Left lung (tissue), 10 donors: Measurements from ENCODE around the gene KIF26A. TPM values are rescaled to one million over a fixed set of nuclear protein-coding genes. Genes with fewer than 3 reads are reported as not detected.
A peak's percentile ranks its signal among the peaks of the same experiment; 100 is the strongest.

Experiments used
- ATAC-seq: fragments of 200-7000 bp; cut with Tn5 transposase; one replicate; pipeline ENCODE4 v1.9.1; 2020; ENCODE audit warnings: moderate library complexity
- DNase-seq, 4 donors: peaks; one replicate each; pipeline ENCODE4 v3.0.0-alpha.2; 2013 to 2020
- H3K27ac ChIP-seq, 2 donors: fragments of 200-600 bp; sonication (generic) in 1 of 2; one replicate each; pipeline versions ENCODE4 v1.5.0 to v1.8.0; 2020 to 2021
- H3K27me3 ChIP-seq, 2 donors: fragments of 200-600 bp; sonication (generic) in 1 of 2; one replicate each; pipeline versions ENCODE4 v1.5.0 to v1.8.0; 2020 to 2021
- H3K36me3 ChIP-seq, 2 donors: fragments of 200-600 bp; sonication (generic) in 1 of 2; one replicate each; pipeline versions ENCODE4 v1.5.0 to v1.8.0; 2020 to 2021
- H3K4me1 ChIP-seq, 2 donors: fragments of 200-600 bp; one replicate each; pipeline ENCODE4 v1.8.0; 2021
- H3K4me3 ChIP-seq, 2 donors: fragments of 200-600 bp; sonication (generic) in 1 of 2; one replicate each; pipeline versions ENCODE4 v1.5.0 to v1.8.0; 2020 to 2021; ENCODE audit warnings: mild to moderate bottlenecking in 1 of 2
- H3K9me3 ChIP-seq, 2 donors: fragments of 200-600 bp; sonication (generic) in 1 of 2; one replicate each; pipeline versions ENCODE4 v1.5.0 to v1.8.0; 2020 to 2021
- CTCF ChIP-seq, 2 donors: fragments of 200-600 bp; sonication (generic) in 1 of 2; IDR thresholded peaks; one replicate each; pipeline versions ENCODE4 v1.5.0 to v1.8.0; 2021; ENCODE audit warnings: antibody characterized with exemption in 2 of 2
- intact Hi-C, 2 donors: fragments of 100-400 bp; cut with DNase I; formaldehyde crosslinking; loops; one replicate each; pipeline versions ENCODE4 v1.11.2 to v1.14.2; 2022
- polyA plus RNA-seq, 6 donors: library from polyadenylated mRNA; unstranded; fragments of 120-200 nt; gene quantifications; one replicate each; pipeline ENCODE4 v1.2.1, GENCODE V29; 2013; ENCODE audit not compliant: insufficient read length in 6 of 6
- total RNA-seq, 2 donors: library from RNA; stranded (reverse); fragmentation: NEBNext Ultra II Directional; extraction: Animal tissue kit (Norgen Biotek cat#: 25700); gene quantifications; one replicate each; pipeline ENCODE4 v1.2.1, GENCODE V29; 2021
- donor health status: DM: no; HTN: yes; CAD: no.
- donor health status: DM: no; HTN: no; CAD: no.

The KIF26A gene
- total and polyA plus RNA-seq, 8 donors: 4.5 to 25.5 (median 14.4) TPM

- H3K27me3 ChIP-seq: peaks cover 0 to 60% of the 10 kb centered on the region in 2 donors
- H3K4me1 ChIP-seq: no peaks in the 10 kb centered on the region
- no peak overlapping the region for H3K4me3 ChIP-seq
- ATAC-seq: no peak
- intact Hi-C loops: no loop called here
- H3K27ac ChIP-seq: no peak overlapping the region
- no peaks in the 10 kb centered on the region for H3K36me3 ChIP-seq
- DNase-seq: peak in 2 of 4 donors; percentile 25 to 61
- no peaks in the 10 kb centered on the region for H3K9me3 ChIP-seq
- TF ChIP-seq CTCF (IDR thresholded peaks at IDR 0.05): no peak
These were observed 82.8 kb downstream of the KIF26A start for GRCh38 chr14:104221071-104221625.

GRCh38 chr14:104221636-104222369, 83.4 kb downstream of the KIF26A start:
- H3K9me3 ChIP-seq: no peaks in the 10 kb centered on the region
- H3K27me3 ChIP-seq: peaks cover 0 to 60% of the 10 kb centered on the region in 2 donors
- H3K36me3 ChIP-seq: no peaks in the 10 kb centered on the region
- intact Hi-C loops: no loop called here
- H3K27ac ChIP-seq: no peak overlapping the region
- DNase-seq: peak in 2 of 4 donors; percentile 28 to 32
- ATAC-seq: no peak
- H3K4me1 ChIP-seq: no peaks in the 10 kb centered on the region
- H3K4me3 ChIP-seq: no peak overlapping the region
- TF ChIP-seq CTCF (IDR thresholded peaks at IDR 0.05): no peak

- Histone ChIP-seq H3K36me3 (no peaks in the 10 kb centered on the region), H3K4me1 (no peaks in the 10 kb centered on the region), H3K9me3 (peaks cover 0 to 2% of the 10 kb centered on the region in 2 donors), H3K27ac (no peak overlapping the region), H3K27me3 (peaks cover 0 to 60% of the 10 kb centered on the region in 2 donors), H3K4me3 (no peak overlapping the region)
- TF ChIP-seq CTCF (IDR thresholded peaks at IDR 0.05): no peak
- intact Hi-C loops: no loop called here
- ATAC-seq (no peak), DNase-seq (peak in 2 of 4 donors; percentile 23 to 43)
These were observed 84.1 kb downstream of the KIF26A start for GRCh38 chr14:104222396-104223036.

- TF ChIP-seq CTCF (IDR thresholded peaks at IDR 0.05): no peak
- Histone ChIP-seq H3K27ac (no peak overlapping the region), H3K36me3 (no peaks in the 10 kb centered on the region), H3K4me1 (no peaks in the 10 kb centered on the region), H3K27me3 (peaks cover 0 to 60% of the 10 kb centered on the region in 2 donors), H3K4me3 (peak overlapping the region; percentile 9 to 26), H3K9me3 (peaks cover 0 to 6% of the 10 kb centered on the region in 2 donors)
- intact Hi-C loops: no loop called here
- ATAC-seq (peak; percentile 50), DNase-seq (peak; percentile 46 to 88 (median 64))
These were observed 85.0 kb downstream of the KIF26A start for GRCh38 chr14:104223101-104224041.
